Stimulated activated CD4-positive, alpha-beta T cell treated with anti-CD3 and anti-CD28 coated beads, Interleukin-12 subunit alpha, Interleukin-12 subunit beta, amount 100 ng/mL, for 24 hours (primary cell): ENCODE data around the gene ANAPC7.
"Not testable (repeated sequence)": the region's sequence is repeated elsewhere in the genome, so short reads cannot be mapped to it uniquely, and the experiment has no call there.

Source experiments
- DNase-seq, 2 experiments: peaks; one replicate each; pipeline ENCODE4 v3.0.0-alpha.2; 2020; ENCODE audit warnings: low read depth in 2 of 2

ANAPC7 gene

DNA sequence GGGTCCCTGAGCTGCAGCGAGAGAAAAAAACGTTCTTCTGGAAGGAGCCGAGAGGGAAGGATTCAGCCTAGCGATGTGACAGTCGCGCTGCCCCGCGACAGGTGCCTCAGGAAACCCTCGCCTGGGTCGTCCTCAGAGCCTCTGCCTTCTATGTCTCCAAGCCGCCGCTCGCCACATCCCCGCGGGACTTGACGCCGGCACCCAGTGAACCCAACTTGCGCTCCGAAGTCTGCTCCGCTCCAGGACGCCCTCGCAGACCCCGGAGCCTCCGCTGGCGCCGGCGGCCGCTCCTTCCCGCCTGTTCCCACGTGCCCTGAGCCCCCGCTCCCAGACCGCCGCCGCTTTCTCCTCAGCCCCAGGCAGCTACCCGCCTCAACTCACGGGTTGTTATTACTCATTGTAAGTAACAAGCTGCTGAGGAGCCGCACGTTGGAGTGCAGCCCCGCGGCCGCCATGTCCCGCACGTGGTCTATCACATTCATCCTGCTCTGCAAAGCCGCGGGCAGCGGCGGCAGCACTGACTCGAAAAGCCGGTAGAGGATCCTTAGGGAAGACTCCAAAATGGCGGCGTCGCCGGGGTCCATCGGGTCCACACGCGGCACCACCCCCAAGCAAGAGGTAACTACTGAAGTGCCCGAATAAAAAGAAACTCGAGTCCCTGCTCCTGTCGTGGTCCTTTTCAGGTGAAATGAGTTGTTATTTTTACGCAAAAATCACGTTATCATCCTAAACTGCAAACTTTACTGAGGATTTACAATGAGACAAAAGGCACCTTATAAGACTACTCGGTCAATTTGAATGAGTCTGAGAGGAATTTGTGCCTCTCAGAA, at the start of gene ANAPC7:
ANAPC7 (minus strand) TSS at position 563 of the 830 bp plus-strand sequence; CDS start at position 482, 81 bp downstream.
- peak; percentile 76 to 84 for DNase-seq

DNA sequence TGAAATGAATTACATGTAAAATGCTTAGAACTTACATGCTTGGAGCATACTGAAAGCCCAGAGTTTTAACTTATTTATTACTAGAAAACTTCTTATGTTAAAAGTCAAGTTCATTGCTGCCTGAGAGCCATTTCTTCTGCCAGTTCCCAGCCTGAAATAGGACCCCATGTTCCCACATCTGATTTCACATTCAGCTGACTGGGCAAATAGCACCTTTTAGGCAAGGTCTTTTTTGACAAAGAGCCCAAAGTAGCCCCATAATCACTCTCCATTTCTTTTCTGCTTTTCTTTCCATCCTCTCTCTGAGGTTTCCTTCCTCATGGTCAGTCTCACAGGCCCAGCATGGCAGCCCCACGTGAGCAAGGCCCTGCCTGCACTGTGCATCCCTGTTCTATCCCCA, 47.8 kb upstream of the ANAPC7 start:
- DNase-seq, result no peak

DNA sequence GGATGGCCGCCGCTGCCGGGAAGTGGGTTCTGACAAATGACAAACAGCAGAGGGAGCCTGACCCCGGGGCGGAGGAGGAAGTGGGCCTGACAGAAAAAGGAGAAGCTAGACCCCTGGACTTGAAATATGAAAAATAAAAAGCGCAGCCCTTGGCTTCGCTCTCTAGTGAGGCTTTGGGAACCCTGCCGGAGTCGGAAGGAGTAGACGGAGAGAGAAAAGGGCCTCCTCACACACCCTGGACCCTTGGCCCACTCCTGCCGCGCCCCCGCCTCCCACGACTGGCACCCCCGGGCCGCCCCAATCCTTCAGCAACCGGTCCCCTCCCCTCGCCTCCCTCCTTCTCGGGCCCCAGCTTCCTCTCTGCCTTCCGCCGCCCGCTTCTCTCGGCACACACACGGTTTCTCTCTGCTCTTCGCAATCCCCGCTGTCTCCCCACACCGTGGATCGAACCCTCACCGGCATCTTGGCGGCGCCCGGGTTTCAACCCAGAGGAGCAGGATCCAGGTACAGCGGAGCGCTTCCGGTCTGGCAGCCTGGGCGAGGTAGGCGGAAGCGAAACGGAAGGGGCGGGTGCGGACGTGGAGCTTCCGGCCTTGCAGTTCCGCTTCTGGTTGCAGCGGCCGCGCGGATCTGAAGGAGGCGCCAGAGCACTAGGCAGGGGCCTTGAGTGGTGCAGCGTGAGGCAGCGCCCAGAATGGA, 46.4 kb upstream of the ANAPC7 start, which contains the start of gene ARPC3:
ARPC3 (minus strand) TSS at position 539 of the 699 bp plus-strand sequence; CDS start at position 462, 77 bp downstream.
- DNase-seq, result peak; percentile 90 to 95

DNA sequence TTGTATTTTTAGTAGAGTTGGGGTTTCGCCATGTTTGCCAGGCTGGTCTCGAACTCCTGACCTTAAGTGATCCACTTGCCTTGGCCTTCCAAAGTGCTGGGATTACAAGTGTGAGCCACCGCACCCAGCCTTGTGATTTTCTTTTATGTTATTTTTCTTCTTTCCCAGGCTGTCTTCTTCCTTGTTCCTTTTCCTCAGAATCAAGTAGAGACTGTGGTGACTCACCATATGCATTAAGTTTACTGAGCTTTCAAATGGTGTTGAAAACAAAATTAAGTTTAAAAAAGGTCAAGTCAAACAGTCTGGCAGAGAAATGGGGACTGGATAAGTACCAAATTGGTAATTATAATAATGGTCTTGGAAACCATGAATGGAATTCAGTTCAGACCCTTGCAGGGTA, 40.9 kb upstream of the ANAPC7 start:
- no peak for DNase-seq

DNA sequence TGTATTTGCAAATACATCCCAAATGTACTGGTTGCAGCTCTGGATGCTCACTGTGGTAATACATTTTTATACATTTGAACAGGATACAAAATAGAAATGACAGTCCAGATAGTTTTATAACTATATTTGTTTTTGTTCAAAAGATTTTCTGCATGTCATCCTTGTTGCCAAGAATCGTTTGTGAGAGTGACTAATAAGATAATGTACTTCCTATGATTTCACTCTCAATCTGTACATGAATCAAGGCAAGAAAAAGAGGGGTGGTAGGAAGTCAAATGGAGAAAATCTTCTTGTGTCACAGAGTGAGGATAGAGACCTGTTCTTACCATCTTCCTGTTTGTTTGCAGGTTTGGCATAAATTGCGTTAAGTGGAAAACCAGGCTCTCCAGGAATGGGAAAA, 32.7 kb upstream of the ANAPC7 start:
- no peak for DNase-seq

DNA sequence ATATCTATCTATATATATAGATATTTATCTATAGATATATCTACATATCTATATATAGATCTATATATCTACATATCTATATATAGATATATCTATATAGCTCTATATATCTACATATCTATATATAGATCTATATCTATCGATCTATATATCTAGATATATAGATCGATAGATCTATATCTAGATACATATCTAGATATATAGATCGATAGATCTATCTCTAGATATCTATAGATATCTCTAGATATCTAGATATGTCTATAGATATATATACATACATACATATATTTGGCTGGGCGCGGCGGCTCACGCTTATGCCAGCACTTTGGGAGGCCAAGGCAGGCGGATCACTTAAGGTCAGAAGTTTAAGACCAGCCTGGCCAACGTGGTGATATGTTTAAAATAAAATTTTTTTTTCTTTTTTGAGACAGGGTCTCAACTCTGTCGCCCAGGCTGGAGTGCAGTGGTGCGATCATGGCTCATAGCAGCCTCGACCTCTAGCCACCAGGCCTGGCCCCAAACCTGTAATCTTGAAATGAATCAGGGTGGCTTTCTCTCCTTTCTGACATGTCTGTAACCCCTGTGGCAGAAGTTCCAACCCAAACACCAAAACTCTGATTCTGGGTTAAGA, 28.6 kb upstream of the ANAPC7 start:
- DNase-seq, result no peak

- DNase-seq, result not testable (repeated sequence)
Observed at GRCh38 chr12:110429676-110430075, 26.2 kb upstream of the ANAPC7 start.

GRCh38 chr12:110426406-110426805, 22.9 kb upstream of the ANAPC7 start:
- DNase-seq, result no peak

GRCh38 chr12:110424237-110424636, 20.7 kb upstream of the ANAPC7 start:
- no peak for DNase-seq

DNA sequence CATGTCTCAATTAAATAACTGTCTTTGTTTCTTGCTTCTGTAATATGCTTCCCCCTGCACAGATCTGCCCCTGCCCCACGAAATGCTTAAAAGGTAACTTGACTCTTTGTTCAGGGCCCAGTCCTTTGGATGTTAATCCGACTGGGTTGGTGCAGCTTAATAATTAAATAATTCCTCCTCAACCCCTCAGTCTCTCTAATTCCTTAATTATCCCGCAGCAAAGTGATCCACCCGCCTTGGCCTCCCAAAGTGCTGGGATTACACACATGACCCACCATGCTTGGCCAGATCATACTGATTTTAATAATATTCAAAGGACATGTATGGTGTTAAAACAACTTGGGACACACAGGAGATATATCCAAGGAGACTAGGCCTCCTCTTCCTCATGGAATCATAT, 18.2 kb upstream of the ANAPC7 start:
- DNase-seq, result no peak

DNA sequence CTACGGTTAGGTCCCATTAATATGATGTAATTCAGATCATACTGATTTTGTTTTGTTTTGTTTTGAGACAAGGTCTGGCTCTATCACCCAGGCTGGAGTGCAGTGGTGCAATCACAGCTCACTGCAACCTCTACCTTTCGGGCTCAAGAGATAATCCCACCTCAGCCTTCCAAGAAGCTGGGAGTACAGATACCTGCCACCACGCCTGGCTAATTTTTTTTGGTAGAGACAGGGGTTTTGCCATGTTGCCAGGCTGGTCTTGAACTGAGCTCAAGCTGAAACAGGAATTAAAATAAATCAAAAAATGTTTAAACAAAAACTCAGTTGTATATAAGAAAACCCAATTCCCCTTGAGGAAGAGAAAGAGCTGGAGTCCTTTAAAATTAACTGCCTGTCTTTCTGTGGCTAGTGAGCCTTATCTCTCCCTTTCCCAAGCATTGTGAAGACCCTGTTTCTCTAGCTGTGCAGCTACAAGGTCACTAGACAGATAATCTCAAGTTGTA, 17.7 kb upstream of the ANAPC7 start:
- DNase-seq, result no peak

GRCh38 chr12:110420644-110421043, 17.1 kb upstream of the ANAPC7 start:
- DNase-seq, result not testable (repeated sequence)

- not testable (repeated sequence) for DNase-seq
Observed at GRCh38 chr12:110417113-110417512, 13.6 kb upstream of the ANAPC7 start.

DNA sequence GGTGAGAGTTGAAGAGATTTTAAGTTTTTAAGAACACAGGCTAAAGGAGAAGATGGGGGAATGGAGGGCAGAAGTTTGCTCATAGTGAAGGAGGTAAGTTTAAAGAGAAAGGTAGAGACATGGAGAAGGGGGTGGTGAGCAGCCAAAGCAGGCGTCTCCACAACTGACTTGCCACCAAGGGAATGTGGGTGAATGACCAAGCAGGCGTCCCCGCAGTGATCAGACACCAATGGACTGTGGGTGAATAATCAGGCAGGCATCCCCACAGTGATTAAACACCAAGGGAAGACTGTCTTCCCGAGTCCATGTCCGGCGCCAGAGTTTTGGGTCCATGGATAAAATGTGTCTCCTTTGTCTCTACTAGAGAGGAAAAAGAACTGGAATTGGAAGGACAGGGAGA, 6.6 kb upstream of the ANAPC7 start:
- DNase-seq, result not testable (repeated sequence)

DNA sequence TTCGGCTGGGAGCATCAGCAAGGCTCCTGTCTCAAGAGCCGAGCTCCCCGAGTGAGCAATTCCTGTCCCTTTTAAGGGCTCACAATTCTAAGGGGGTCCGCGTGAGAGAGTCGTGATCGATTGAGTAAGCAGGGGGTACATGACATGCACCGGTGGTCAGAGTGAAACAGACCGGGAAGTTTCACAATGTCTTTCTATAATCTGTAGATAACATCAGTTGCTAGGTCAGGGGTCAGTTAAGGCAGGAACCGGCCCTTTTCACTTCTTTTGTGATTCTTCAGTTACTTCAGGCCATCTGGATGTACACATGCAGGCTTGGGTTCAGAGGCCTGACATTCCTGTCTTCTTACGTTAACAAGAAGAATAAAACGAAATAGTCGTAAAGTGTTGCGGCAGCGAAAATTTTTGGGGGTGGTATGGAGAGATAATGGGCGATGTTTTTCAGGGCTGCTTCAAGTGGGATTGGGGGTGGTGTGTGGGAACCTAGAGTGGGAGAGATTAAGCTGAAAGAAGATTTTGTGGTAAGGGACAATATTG, 1.7 kb upstream of the ANAPC7 start:
- not testable (repeated sequence) for DNase-seq

- DNase-seq, result peak; percentile 49 to 72
Observed at GRCh38 chr12:110403976-110404682, 621 bp upstream of the ANAPC7 start.

- DNase-seq, result no peak
Observed at GRCh38 chr12:110382683-110383082, 20.8 kb downstream of the ANAPC7 start.

DNA sequence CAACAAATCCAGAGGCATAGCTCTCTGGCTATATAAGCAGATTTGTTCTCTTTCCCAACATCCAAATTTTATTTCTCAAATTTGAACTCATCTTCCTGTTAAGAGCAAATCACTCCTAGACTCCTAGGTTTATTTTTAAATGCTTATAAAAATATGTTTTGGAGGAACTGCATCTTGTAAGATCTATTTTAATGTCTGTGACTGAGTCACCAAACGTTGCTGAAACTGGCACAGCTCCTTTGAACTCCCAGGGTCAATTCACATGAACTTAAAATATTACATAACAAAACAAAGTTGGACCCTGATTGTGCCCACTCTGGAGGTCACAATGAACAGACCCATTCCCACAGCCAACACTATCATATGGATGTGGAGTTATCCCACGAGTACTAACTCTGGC, 23.9 kb downstream of the ANAPC7 start:
- no peak for DNase-seq

DNA sequence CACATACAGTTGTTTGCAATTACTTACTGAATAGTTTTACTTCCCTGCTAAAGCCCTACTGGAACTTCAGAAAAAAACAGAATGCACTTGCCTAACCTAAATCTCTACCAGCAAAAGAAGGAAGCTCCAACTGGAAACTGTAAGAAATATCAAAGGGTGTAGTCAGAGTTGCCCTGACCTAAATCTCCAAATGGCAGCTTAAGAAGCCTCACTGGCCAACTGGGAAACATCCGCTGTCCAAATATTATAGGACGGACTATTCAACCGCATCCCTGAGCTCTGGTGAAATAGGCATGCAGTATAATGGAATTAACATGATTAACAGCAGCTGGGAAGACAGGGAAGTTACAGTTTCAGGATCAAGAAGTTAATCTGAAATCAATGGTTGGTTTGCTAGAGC, 24.3 kb downstream of the ANAPC7 start:
- DNase-seq, result no peak

- DNase-seq, result not testable (repeated sequence)
Observed at GRCh38 chr12:110378131-110378790, 25.2 kb downstream of the ANAPC7 start.
